Skeletal muscle satellite cell (primary cell): Measurements from ENCODE around the gene CDK6.

Source experiments
- H3K27me3 ChIP-seq: 2 replicates; pipeline ENCODE4 v1.7.0; 2013; ENCODE audit warnings: low read length; ENCODE audit not compliant: control insufficient read depth, insufficient read depth
- H3K36me3 ChIP-seq: 2 replicates; pipeline ENCODE4 v1.7.0; 2013; ENCODE audit warnings: mild to moderate bottlenecking, control low read depth, low read length; ENCODE audit not compliant: insufficient read depth
- H3K4me1 ChIP-seq: 2 replicates; pipeline ENCODE4 v1.7.0; 2013; ENCODE audit warnings: low read length; ENCODE audit not compliant: control insufficient read depth, insufficient read depth
- H3K4me2 ChIP-seq: 2 replicates; pipeline ENCODE4 v1.7.0; 2013; ENCODE audit warnings: mild to moderate bottlenecking, low read length
- H3K4me3 ChIP-seq: 2 replicates; pipeline ENCODE4 v1.7.0; 2013; ENCODE audit warnings: low read length
- H3K9ac ChIP-seq: 2 replicates; pipeline ENCODE4 v1.7.0; 2013; ENCODE audit warnings: mild to moderate bottlenecking, low read depth, low read length, moderate library complexity
- H3K9me3 ChIP-seq: replicated peaks from 2 replicates; pipeline ENCODE4 v1.7.0; 2013; ENCODE audit warnings: mild to moderate bottlenecking, control low read depth, low read length

The CDK6 gene

DNA sequence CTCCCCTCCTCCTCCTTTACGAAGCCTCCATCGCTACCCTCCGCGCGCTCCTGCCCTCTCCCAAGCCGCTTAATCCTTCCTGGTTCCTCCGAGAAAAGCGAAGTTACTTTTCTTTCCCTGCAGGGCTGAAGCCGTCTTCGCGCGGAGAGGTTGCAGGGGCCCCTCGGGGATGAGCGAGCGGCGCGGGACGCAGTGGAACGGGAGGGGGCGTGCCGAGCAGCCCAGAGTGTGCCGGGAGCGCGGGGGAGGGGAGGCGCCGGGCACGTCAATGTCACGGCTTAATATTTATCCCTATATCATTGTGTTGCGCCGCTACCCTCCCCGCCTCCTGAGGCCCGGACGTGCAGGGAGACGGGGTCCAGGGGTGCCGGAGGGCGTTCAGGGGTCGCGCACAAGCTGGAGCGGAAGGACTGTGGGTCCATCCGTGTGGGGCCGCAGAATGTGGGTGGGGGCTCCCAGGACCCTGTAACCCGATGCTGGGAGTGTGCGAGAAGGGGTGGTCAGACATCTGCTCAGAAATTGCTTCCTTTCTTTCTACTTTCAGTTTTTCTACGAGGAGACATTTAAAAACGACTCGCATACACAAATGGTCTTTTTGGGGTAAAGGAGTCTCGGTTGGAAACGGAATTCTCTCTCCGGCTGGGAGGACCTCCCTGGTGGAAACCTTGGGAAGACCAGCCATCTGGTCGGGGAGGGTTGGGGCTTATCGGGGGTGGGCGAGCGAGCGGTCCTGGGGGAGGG, 2.4 kb downstream of the CDK6 start:
- Histone ChIP-seq H3K27me3 (no peaks in the 10 kb centered on the region), H3K4me2 (peak overlapping the region; percentile 99), H3K9me3 (no peaks in the 10 kb centered on the region), H3K9ac (peak overlapping the region; percentile 98), H3K36me3 (peaks cover 25% of the 10 kb centered on the region), H3K4me1 (peaks cover 32% of the 10 kb centered on the region), H3K4me3 (peak overlapping the region; percentile 94)

DNA sequence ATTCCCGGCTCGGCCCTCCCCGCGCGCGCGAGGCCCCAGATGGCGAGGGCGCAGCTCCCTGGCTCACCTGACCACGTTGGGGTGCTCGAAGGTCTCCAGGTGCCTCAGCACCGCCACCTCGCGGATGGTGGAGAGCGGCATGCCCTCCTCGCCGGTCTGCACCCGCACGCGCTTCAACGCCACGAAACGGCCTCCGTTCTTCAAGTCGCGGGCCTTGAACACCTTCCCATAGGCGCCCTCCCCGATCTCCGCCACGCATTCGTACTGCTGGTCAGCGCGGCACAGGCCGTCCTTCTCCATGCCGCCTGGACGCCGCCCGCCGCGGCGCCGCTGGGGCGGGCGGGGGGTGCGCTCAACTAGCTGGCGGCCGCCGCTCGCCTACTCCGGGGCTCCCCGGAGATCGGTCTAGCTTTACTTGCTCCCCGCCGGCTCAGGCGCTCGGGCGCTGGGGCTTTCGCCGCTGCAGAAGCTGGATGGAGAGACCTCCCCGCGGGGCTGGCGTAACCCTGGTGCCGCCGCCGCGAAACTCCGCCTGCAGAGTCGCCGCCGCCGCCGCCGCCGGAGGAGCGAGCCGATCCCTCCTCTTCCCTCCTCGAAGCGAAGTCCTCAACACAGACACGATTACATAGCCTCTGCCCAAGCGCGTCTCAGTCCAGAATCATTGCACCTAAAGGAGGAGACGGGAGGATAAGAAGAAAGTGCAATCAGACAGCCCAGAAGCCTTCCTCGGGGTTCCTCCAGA, 3.2 kb downstream of the CDK6 start:
- Histone ChIP-seq H3K36me3 (peaks cover 25% of the 10 kb centered on the region), H3K9me3 (no peaks in the 10 kb centered on the region), H3K4me3 (peak overlapping the region; percentile 94), H3K4me2 (peak overlapping the region; percentile 99), H3K9ac (peak overlapping the region; percentile 98), H3K4me1 (peaks cover 37% of the 10 kb centered on the region), H3K27me3 (no peaks in the 10 kb centered on the region)

DNA sequence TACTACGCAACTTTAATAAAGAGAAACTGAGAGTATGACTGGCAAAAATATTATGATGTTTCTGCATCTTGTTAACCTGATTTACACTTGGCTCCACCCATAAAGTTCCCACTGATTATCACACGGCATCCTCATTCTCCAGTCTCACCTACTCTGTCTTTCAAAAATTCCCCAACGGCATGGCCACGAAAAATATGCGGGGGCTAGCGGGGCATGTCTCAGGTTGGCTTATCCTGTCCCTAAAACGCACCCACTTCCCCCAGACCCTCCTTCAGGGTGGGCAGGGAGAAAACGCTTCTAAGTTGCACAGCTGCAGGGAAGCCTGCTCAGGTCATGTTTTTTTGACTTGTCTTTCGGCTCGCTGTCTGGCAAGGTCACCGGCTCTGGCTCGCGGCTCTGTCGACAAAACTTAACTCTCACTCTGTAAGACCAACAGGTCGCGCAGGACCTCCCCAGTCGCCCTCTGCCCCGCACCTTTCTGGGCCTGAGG, 3.8 kb downstream of the CDK6 start:
- H3K9me3 ChIP-seq = no peaks in the 10 kb centered on the region
- H3K36me3 ChIP-seq = peaks cover 25% of the 10 kb centered on the region
- H3K4me2 ChIP-seq = peak overlapping the region; percentile 99
- peaks cover 39% of the 10 kb centered on the region for H3K4me1 ChIP-seq
- H3K9ac ChIP-seq = peak overlapping the region; percentile 98
- no peaks in the 10 kb centered on the region for H3K27me3 ChIP-seq
- H3K4me3 ChIP-seq = peak overlapping the region; percentile 94

DNA sequence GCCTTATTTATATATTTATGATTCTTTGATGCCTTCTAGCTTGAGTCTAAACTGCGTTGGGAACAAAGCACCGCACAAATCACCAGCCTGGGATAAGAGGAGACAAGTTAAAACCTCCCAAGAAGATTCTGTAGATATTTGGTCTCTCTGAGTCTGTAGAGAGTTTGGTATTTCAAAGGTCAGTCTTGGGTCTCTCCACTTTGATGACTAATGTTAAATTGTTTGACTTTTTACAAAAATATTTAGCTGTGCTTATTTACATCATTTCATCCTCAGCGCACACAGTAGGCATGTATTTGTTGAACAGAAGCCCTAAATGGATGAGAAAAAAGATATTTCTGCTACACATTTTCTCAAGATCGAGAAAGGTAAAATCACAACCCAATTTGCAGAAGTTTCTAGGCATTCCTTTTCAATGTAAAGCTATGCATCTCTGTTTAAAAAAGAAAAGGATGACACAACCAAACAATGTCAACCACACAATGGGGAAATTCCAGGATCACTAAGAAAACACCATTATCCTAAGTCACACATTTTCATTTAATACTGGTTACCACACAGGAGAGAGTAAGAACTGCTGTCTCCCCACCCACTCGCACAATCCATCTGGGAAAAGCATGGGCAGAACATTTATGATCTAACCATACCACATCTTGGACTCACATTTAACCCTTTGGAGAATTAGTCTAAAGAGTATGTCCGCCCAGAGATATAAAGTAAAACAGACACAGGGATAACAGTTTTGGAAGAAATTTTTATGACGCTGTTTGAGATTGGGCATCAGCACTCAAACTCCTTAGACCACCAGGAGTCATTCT, 4.4 kb downstream of the CDK6 start:
- peak overlapping the region; percentile 98 for H3K9ac ChIP-seq
- peak overlapping the region; percentile 99 for H3K4me2 ChIP-seq
- peak overlapping the region; percentile 94 for H3K4me3 ChIP-seq
- H3K4me1 ChIP-seq = peaks cover 42% of the 10 kb centered on the region
- no peaks in the 10 kb centered on the region for H3K9me3 ChIP-seq
- peaks cover 29% of the 10 kb centered on the region for H3K36me3 ChIP-seq
- no peaks in the 10 kb centered on the region for H3K27me3 ChIP-seq

DNA sequence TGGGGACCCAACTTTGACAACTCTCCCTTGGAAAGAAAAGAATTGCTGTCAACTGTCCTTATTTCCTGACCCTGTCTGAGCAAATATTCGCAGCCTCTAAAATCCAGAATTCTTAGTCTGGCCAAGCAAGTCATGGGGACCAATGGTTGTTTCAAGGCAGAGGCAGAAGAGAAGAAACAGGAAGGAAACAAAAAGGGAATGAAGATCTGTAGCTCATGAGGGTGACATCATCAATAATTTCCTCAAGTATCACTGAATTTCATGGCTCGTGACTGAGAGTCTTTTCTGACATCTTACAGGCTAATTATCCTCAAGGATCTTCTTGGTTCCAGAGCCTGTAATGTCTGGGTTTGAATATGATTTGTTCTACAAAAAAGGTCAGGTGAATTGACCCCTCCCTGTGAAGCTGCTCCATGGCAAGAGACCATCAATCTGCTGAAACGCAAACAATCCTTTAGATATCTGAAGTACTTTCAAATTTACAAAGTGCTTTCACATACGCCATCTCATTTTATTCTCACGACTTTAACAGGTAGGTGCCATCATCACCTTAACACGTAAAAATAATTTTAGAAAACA, 5.8 kb downstream of the CDK6 start:
- H3K9ac ChIP-seq = peak overlapping the region; percentile 98
- H3K36me3 ChIP-seq = peaks cover 29% of the 10 kb centered on the region
- no peaks in the 10 kb centered on the region for H3K27me3 ChIP-seq
- peaks cover 51% of the 10 kb centered on the region for H3K4me1 ChIP-seq
- H3K4me3 ChIP-seq = peak overlapping the region; percentile 94
- H3K9me3 ChIP-seq = no peaks in the 10 kb centered on the region
- H3K4me2 ChIP-seq = peak overlapping the region; percentile 99

DNA sequence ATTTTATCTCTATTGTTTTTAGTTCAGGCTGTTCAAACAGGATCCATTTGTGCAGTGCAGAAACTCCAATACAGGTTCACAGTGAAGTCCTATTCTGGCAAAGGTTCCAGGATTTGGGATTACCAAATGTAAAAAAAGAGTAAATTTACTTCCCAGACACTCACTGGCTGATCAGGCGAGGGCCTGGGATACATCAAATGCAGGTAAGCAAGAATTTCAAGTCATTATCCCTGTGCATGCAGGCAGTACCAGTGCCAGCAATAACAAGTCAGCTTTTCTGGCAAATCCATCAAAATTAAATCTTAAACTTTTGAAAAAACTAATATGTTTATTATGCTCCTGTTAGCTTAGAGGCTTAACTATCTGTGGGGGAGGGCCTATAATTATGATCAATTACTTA, 6.3 kb downstream of the CDK6 start:
- Histone ChIP-seq H3K4me3 (peak overlapping the region; percentile 94), H3K9me3 (no peaks in the 10 kb centered on the region), H3K36me3 (peaks cover 29% of the 10 kb centered on the region), H3K27me3 (no peaks in the 10 kb centered on the region), H3K4me1 (peaks cover 51% of the 10 kb centered on the region), H3K9ac (peak overlapping the region; percentile 98), H3K4me2 (peak overlapping the region; percentile 99)

DNA sequence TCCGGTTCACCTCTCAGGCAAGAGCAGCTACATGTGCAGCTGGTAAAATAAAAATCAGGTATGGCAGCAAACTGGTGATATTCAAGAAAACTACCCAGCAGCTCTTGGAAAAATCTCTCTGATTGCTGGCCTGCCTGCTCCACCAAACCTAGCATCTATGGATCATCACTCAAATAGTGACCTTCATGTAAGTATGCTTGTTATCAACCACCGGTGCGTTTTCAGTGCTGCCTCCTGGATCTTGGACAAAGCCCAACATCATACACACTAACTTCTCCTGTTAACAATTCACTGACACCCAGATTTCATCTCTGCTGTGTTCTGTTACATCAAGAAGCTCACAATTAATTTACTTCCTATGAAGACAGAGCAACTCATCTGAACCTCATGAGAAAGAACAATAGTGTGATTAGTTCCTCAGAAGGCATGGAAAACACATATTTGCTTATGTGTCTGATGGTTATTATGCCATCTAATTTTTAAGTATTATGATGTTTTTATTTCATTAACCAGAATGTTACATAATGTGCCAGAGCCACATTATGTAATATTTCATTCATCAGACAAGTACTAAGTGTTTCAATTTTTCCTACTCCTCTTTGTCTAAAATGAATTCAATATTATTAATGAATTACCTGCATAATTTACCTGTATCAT, 8.8 kb downstream of the CDK6 start:
- Histone ChIP-seq H3K4me1 (peaks cover 65% of the 10 kb centered on the region), H3K4me3 (no peak overlapping the region), H3K36me3 (peaks cover 23% of the 10 kb centered on the region), H3K9me3 (no peaks in the 10 kb centered on the region), H3K9ac (no peak overlapping the region), H3K4me2 (peak overlapping the region; percentile 28), H3K27me3 (no peaks in the 10 kb centered on the region)

DNA sequence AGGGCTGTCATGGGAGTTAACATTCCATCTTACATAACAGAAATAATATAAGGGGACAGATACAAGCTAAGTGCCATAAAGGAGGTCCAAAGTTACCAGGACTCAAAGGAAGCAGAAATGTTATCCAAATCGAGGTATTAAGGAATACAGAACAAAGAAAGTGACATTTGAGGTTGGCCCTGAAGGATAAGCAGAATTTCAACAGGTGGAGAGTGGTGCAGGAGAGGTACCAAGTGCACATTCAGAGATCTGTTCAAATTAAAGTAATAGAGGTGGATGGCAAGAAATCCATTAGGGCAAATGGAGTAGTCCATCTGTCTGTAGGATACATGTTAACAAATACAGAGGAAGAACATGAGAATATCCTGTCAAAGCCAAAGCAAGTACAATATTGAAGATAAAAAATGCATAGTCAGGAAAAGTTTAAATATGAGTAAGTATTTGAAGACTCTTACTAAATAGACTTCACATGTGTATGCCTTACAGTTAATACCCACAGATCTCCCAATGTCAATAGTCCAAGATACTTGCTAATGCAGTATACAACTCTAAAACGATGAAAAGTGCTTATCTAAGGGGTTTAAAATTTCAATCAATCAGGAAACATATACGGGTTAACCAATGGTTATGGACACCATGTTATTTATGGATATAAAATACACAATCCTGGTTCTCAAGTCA, 10.0 kb downstream of the CDK6 start:
- H3K9ac ChIP-seq = no peak overlapping the region
- H3K36me3 ChIP-seq = peaks cover 19% of the 10 kb centered on the region
- H3K9me3 ChIP-seq = no peaks in the 10 kb centered on the region
- peaks cover 61% of the 10 kb centered on the region for H3K4me1 ChIP-seq
- H3K4me3 ChIP-seq = no peak overlapping the region
- H3K4me2 ChIP-seq = no peak overlapping the region
- H3K27me3 ChIP-seq = no peaks in the 10 kb centered on the region

DNA sequence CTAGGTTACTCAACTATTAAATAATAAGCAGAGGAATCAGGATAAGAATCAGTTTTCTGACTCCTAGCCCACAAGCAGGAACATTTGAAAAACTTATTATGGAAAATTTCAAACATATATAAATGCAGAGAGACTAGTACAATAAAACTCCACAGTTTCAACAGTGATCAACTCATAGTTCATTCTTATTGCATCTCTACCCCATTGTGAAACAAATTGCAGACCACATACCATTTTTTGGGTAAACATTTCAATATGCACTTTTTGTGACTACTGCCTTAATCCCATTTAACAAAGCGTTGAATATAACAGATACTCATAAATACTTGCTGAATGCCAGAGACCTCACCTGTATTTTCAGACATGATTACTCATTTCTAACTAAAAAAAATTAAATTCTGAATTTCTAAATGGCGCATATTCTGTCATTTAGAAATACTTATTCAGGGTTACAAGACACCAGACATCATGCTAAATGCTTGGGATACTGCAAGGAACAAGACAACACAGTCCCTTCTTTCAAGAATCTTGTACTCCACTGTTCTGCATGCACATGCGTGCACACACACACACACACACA, 11.4 kb downstream of the CDK6 start:
- H3K4me1 ChIP-seq = peaks cover 47% of the 10 kb centered on the region
- H3K4me2 ChIP-seq = no peak overlapping the region
- no peaks in the 10 kb centered on the region for H3K9me3 ChIP-seq
- H3K4me3 ChIP-seq = no peak overlapping the region
- H3K27me3 ChIP-seq = no peaks in the 10 kb centered on the region
- peaks cover 14% of the 10 kb centered on the region for H3K36me3 ChIP-seq
- H3K9ac ChIP-seq = no peak overlapping the region

DNA sequence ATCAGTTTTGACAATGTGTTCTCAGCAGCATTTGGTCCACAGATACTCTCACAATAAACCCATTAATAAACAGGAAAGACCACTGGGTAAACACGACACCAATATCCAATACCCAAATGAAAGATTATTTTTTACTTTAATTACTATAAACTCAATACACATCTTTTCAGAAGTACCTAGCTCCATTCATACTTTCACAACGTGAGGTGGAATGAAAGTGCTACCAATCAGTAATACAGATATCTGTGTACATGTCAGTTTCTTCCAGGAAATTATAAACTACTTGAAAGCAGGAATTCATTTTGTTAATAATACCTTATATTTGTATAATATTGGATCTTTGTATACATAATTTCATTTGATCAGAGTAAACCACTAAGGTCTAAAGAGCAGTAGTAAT, 11.9 kb downstream of the CDK6 start:
- Histone ChIP-seq H3K4me1 (peaks cover 42% of the 10 kb centered on the region), H3K27me3 (no peaks in the 10 kb centered on the region), H3K36me3 (peaks cover 9% of the 10 kb centered on the region), H3K4me3 (no peak overlapping the region), H3K9ac (peak overlapping the region; percentile 26), H3K4me2 (peak overlapping the region; percentile 14), H3K9me3 (no peaks in the 10 kb centered on the region)
